GM12878 (cell line): Measurements from ENCODE around the gene NPL. TPM values are rescaled to one million over a fixed set of nuclear protein-coding genes. Genes with fewer than 3 reads are reported as not detected.

Experiments
- ATAC-seq: fragments of 200-7000 bp; cut with Tn5 transposase; 3 replicates; pipeline ENCODE4 v1.9.1; 2020; ENCODE audit warnings: mild to moderate bottlenecking, moderate library complexity
- BruUV-seq: library from RNA; stranded (reverse); fragments of 400-500 nt; replicated peaks from 2 replicates; lab custom pipeline; 2021; lab: Mats Ljungman, UMichigan
- CTCF ChIA-PET: fragments of 300-600 bp; sonication (Branson Sonifier 250); formaldehyde crosslinking; extraction: SDS; loops from one replicate; lab custom pipeline; 2021; ENCODE audit warnings: inconsistent platforms; lab: Yijun Ruan, JAX
- POLR2A ChIA-PET: fragments of 350-600 bp; formaldehyde crosslinking; extraction: SDS; loops from one replicate; lab custom pipeline; 2021; ENCODE audit warnings: inconsistent platforms; lab: Charles Lee
- RAD21 ChIA-PET: fragments of 300-600 bp; sonication (Branson Sonifier 250); formaldehyde crosslinking; loops from one replicate; lab custom pipeline; 2023; ENCODE audit warnings: antibody characterized with exemption; ENCODE audit not compliant: unreplicated experiment; lab: Charles Lee
- SMC1A ChIA-PET: fragments of 300-600 bp; sonication (Branson Sonifier 250); formaldehyde crosslinking; loops from one replicate; lab custom pipeline; 2023; ENCODE audit not compliant: unreplicated experiment, uncharacterized antibody; lab: Charles Lee
- DNase-seq: peaks from one replicate; pipeline ENCODE4 v3.0.0-alpha.2; 2011; ENCODE audit warnings: low read depth, low spot score
- FAIRE-seq: peaks from 3 replicates; lab custom pipeline; 2011; peaks lifted over from hg19 to GRCh38; lab: Jason Lieb, UNC
- H2AFZ ChIP-seq: 2 replicates; pipeline ENCODE4 v1.6.0; 2011; ENCODE audit warnings: low read depth, low read length, control low read depth; ENCODE audit not compliant: control insufficient read depth
- H3K27ac ChIP-seq: 2 replicates; pipeline ENCODE4 v1.5.1; 2011; ENCODE audit warnings: control low read depth; ENCODE audit not compliant: control insufficient read depth, insufficient read depth
- H3K27me3 ChIP-seq, 2 experiments: replicated peaks in 1 of 2; 2 replicates each; pipeline versions ENCODE4 v1.6.0 to v1.6.1; 2011; ENCODE audit warnings: low read length in 1 of 2; ENCODE audit not compliant: control insufficient read depth in 2 of 2, insufficient read depth in 2 of 2
- H3K36me3 ChIP-seq, 2 experiments: 2 replicates each; pipeline ENCODE4 v1.5.1; 2011; ENCODE audit warnings: low read length in 1 of 2; ENCODE audit not compliant: control insufficient read depth in 2 of 2, insufficient read depth in 2 of 2
- H3K4me1 ChIP-seq: 2 replicates; pipeline ENCODE4 v1.6.1; 2011; ENCODE audit warnings: mild to moderate bottlenecking, low read length, moderate library complexity, mixed read lengths; ENCODE audit not compliant: control insufficient read depth, insufficient read depth
- H3K4me2 ChIP-seq: 2 replicates; pipeline ENCODE4 v1.6.0; 2011; ENCODE audit warnings: control low read depth; ENCODE audit not compliant: control insufficient read depth, insufficient read depth
- H3K4me3 ChIP-seq: fragments of 200-600 bp; sonication (generic); 2 replicates; pipeline ENCODE4 v1.5.1; 2016
- H3K79me2 ChIP-seq: 2 replicates; pipeline ENCODE4 v1.6.0; 2011; ENCODE audit warnings: low read length; ENCODE audit not compliant: control insufficient read depth, insufficient read depth
- H3K9ac ChIP-seq: 2 replicates; pipeline ENCODE4 v1.8.0; 2011; ENCODE audit warnings: low read length, control low read depth, mixed read lengths; ENCODE audit not compliant: control insufficient read depth, insufficient read depth
- H3K9me3 ChIP-seq: replicated peaks from 3 replicates; pipeline ENCODE4 v1.5.1; 2011; ENCODE audit warnings: mild to moderate bottlenecking, low read length; ENCODE audit not compliant: control insufficient read depth, insufficient read depth
- H4K20me1 ChIP-seq: 2 replicates; pipeline ENCODE4 v1.6.0; 2011; ENCODE audit not compliant: control insufficient read depth, insufficient read depth
- CHD4 ChIP-seq: fragments of 200-600 bp; sonication (generic); IDR thresholded peaks from 2 replicates; pipeline ENCODE4 v1.6.1; 2016; ENCODE audit warnings: mild to moderate bottlenecking
- DPF2 ChIP-seq: fragments of 450-650 bp; IDR thresholded peaks from 2 replicates; pipeline ENCODE4 v1.6.1; 2017; ENCODE audit warnings: mild to moderate bottlenecking
- EP300 ChIP-seq, 2 experiments: fragments of 150-350 bp in 1 of 2; IDR thresholded peaks; 2 replicates each; pipeline ENCODE4 v1.6.1; 2011 to 2012; ENCODE audit warnings: low read depth in 2 of 2, low read length in 2 of 2, borderline replicate concordance in 1 of 2, improper control_type of control experiment in 1 of 2, inconsistent platforms in 1 of 2; ENCODE audit not compliant: control insufficient read depth in 1 of 2
- KLF5 ChIP-seq: fragments of 450-650 bp; IDR thresholded peaks from 2 replicates; pipeline ENCODE4 v1.6.1; 2014; ENCODE audit warnings: mild to moderate bottlenecking; ENCODE audit not compliant: partially characterized antibody
- MLLT1 ChIP-seq: fragments of 450-650 bp; IDR thresholded peaks from 2 replicates; pipeline ENCODE4 v1.6.1; 2016; ENCODE audit warnings: mild to moderate bottlenecking
- MTA3 ChIP-seq: IDR thresholded peaks from 2 replicates; pipeline ENCODE4 v1.6.1; 2012; ENCODE audit warnings: low read length, inconsistent platforms, borderline replicate concordance
- NFIC ChIP-seq: IDR thresholded peaks from 2 replicates; pipeline ENCODE4 v1.6.1; 2012; ENCODE audit warnings: low read depth, mild to moderate bottlenecking, inconsistent platforms, low read length, moderate library complexity
- NFYB ChIP-seq: IDR thresholded peaks from 2 replicates; pipeline ENCODE4 v1.6.1; 2011; ENCODE audit warnings: low read depth, mild to moderate bottlenecking, low read length, improper control_type of control experiment, moderate library complexity; ENCODE audit not compliant: insufficient read depth
- PRDM15 ChIP-seq: fragments of 450-650 bp; formaldehyde crosslinking; IDR thresholded peaks from 2 replicates; pipeline ENCODE4 v1.4.0; 2020; ENCODE audit warnings: mild to moderate bottlenecking, moderate library complexity
- RELB ChIP-seq: fragments of 450-650 bp; IDR thresholded peaks from 2 replicates; pipeline ENCODE4 v1.6.1; 2017; ENCODE audit warnings: low read depth, mild to moderate bottlenecking, moderate library complexity
- STAT3 ChIP-seq: IDR thresholded peaks from 2 replicates; pipeline ENCODE4 v1.6.1; 2011; ENCODE audit warnings: low read depth, low read length, improper control_type of control experiment
- TCF7 ChIP-seq: IDR thresholded peaks from 2 replicates; pipeline ENCODE4 v1.6.1; 2014; ENCODE audit warnings: antibody characterized with exemption, borderline replicate concordance
- ZNF207 ChIP-seq: fragments of 450-650 bp; IDR thresholded peaks from 2 replicates; pipeline ENCODE4 v1.6.1; 2014; ENCODE audit warnings: antibody characterized with exemption, mild to moderate bottlenecking, borderline replicate concordance
- ZNF217 ChIP-seq: fragments of 450-650 bp; IDR thresholded peaks from 2 replicates; pipeline ENCODE4 v1.6.1; 2017; ENCODE audit warnings: antibody characterized with exemption, mild to moderate bottlenecking
- ZNF24 ChIP-seq: fragments of 450-650 bp; IDR thresholded peaks from 2 replicates; pipeline ENCODE4 v1.6.1; 2017; ENCODE audit warnings: antibody characterized with exemption, mild to moderate bottlenecking
- WGBS: methylation state at CpG from one replicate; pipeline ENCODE4 v1.1.6; 2016; ENCODE audit warnings: low lambda C conversion rate; ENCODE audit not compliant: insufficient replicate concordance, insufficient coverage; ENCODE audit errors: missing lambda C conversion rate; 5-methylcytosine and 5-hydroxymethylcytosine counted together
- in situ Hi-C: fragments of 300-500 bp; cut with MboI; formaldehyde crosslinking; loops from 9 replicates; pipeline ENCODE4 v1.14.3; 2018; ENCODE audit warnings: mixed read lengths
- intact Hi-C: fragments of 100-400 bp; cut with micrococcal nuclease; formaldehyde crosslinking; loops from one replicate; pipeline ENCODE4 v1.14.2; 2022; ENCODE audit not compliant: unreplicated experiment
- polyA plus RNA-seq, 11 experiments: library from polyadenylated mRNA; depleted of rRNA in 4 of 11; unstranded in 6 of 11; stranded (reverse) in 5 of 11; fragments of >200 nt; fragmentation: Nextera tagmentation in 4 of 11; fragmentation: Illumina TruSeq in 1 of 11; extraction: Ambion mirVana in 4 of 11; extraction: Trizol in 1 of 11; gene quantifications; 1 replicate in 1 of 11; 2 replicates in 10 of 11; pipeline versions ENCODE4 v1.2.1 to v1.2.3, GENCODE V29; 2011 to 2016; ENCODE audit warnings: inconsistent platforms in 2 of 11, missing spikeins in 2 of 11, low read depth in 1 of 11
- total RNA-seq, 4 experiments: library from RNA; depleted of rRNA in 3 of 4; stranded (reverse); fragments of >200 nt in 3 of 4; fragmentation: Illumina TruSeq in 1 of 4; extraction: Trizol in 1 of 4; gene quantifications; 2 replicates each; pipeline versions ENCODE4 v1.2.1 to v1.2.3, GENCODE V29; 2013 to 2021

NPL gene
- total and polyA plus RNA-seq, 10 of the 15 experiments (the other 5 are each of a cell fraction or from before 2014, with no cell fraction given) = 5.3 to 19.2 (median 10.0) TPM

- TF ChIP-seq NFYB (no peak), KLF5 (no peak), ZNF217 (no peak), PRDM15 (no peak)
Observed at GRCh38 chr1:182842265-182842664, 52.7 kb downstream of the NPL start (continued).

- intact Hi-C loops (loop anchor here (5.0 kb wide), 1 partner anchor 42 kb away; no protein-coding TSS in a partner anchor), in situ Hi-C loops (no loop called here)
- CTCF ChIA-PET = no interaction called here
- H3K27ac ChIP-seq = no peak overlapping the region
- FAIRE-seq = no peak
- POLR2A ChIA-PET = no interaction called here
- peak; percentile 8 for ATAC-seq
- H3K9ac ChIP-seq = no peak overlapping the region
- no peaks in the 10 kb centered on the region for H3K9me3 ChIP-seq
- TF ChIP-seq EP300 (IDR thresholded peaks at IDR 0.05; ENCODE audit: borderline replicate concordance in 1 of 2, control insufficient read depth in 1 of 2, low read depth in 2 of 2, low read length in 2 of 2) (no peak), MLLT1 (no peak), TCF7 (no peak), CHD4 (no peak), NFIC (no peak), MTA3 (no peak), RELB (no peak), ZNF207 (no peak), STAT3 (no peak), DPF2 (no peak), ZNF24 (no peak)
- H3K4me3 ChIP-seq = no peak overlapping the region
- peaks cover 26% of the 10 kb centered on the region for H4K20me1 ChIP-seq
- H3K79me2 ChIP-seq = peaks cover 100% of the 10 kb centered on the region
- no peaks in the 10 kb centered on the region for H3K27me3 ChIP-seq
- RAD21 ChIA-PET = no interaction called here
- H3K4me2 ChIP-seq = peak overlapping the region; percentile 38
- no peak for DNase-seq
- peaks cover 15% of the 10 kb centered on the region for H3K4me1 ChIP-seq
- H3K36me3 ChIP-seq = peaks cover 10 to 36% of the 10 kb centered on the region in 2 experiments
- SMC1A ChIA-PET = interaction anchor here (0.8 to 1.7 kb wide), 2 partner anchors 32 to 257 kb away, joined by 3 read pairs; no protein-coding TSS in a partner anchor
- 94% methylated on average over 1 of the region's 1 CpG for WGBS
- no TSS peak for BruUV-seq
- no peak overlapping the region for H2AFZ ChIP-seq
Observed at GRCh38 chr1:182845379-182845778, 55.8 kb downstream of the NPL start.
